Fibroblast of the conjunctiva (primary cell): ENCODE results near the gene KCNJ8.
"Not testable (repeated sequence)": the region's sequence is repeated elsewhere in the genome, so short reads cannot be mapped to it uniquely, and the experiment has no call there.

Experiments used
- DNase-seq: peaks from one replicate; pipeline ENCODE4 v3.0.0-alpha.2; 2010; ENCODE audit warnings: low read depth

KCNJ8 gene

DNA sequence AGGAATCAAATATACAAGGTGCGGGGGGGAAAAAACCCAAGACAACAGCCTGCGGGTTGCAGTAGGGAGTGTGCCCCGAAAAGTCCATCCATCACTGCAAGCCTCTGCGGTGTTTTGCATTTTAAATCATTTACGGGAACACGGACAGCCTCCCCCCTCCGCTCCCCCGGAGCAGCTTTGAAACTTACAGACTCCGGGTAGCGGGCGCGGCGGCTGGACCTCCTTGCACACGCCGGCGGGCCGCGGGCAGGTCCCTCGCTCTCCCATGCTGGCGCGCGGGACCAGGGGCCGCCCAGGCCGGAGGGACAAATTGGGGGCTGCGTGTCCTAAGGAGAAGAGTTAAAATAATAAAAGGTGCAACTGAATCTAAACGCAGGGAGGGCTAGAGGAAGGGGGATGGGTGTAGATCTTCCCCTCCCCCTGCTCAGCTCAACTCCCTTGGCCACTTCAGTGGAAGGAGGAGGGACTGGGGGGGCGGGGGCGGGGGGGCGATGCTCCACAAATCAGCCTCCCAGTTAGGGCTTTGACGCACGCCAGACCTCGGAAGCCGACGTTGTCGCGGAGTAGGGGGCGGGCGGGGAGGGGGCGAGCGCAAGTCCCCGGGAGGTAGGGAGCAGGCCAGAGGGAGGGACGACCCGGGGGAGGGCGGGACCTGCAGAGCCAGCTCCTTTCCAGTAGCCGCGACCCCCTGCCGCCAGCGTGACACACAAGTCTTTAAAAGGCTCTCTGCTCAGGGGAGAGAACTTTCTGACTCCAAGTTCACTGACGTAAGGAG, at the start of gene KCNJ8:
Gene KCNJ8 (minus strand): TSS at position 349 of the 775 bp plus-strand sequence. CDS start 1,090 bp downstream, outside the sequence.
- DNase-seq = no peak

GRCh38 chr12:21823581-21823980, 49.1 kb upstream of the KCNJ8 start:
- no peak for DNase-seq

DNA sequence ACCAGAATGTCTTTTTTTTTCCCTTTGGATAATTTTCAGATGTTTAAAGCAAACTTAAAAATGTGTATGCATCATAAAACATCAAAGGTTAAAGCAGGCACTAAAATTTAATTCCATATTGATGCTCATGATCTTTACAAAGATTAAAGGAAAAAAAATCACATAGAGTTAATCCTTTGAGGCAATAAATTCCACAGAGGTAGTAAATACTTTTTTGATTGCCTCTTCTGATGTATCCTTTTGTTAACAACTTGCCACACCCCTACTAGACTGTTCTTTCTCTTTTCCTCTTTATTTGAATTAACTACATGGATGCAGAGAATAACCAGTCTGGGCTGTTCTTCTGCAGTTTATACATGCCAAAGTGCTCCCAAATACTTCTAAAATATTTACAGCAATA, 45.2 kb upstream of the KCNJ8 start:
- DNase-seq = no peak

- no peak for DNase-seq
These were observed 44.7 kb upstream of the KCNJ8 start for GRCh38 chr12:21819236-21819635.

DNA sequence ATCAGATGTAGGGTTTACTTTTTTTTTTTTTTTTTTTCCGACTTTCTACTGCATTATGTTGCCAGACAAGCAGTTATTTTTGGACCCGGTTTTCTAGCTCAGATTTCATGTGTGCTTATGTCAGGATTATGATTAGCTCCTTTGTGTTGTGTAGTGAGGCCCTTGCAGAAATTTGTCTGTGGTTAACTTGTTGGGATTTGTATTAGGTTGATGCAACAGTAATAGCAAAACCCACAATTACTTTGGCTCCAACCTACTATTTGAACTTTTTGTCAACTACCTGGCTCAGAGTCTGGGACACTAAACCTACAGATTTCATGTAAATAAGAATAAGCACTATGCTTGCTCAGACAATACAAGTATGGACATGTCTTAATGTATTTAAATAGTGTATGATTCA, 44.1 kb upstream of the KCNJ8 start:
- DNase-seq = peak; percentile 57

- no peak for DNase-seq
These were observed 41.0 kb upstream of the KCNJ8 start for GRCh38 chr12:21815306-21816062.

DNA sequence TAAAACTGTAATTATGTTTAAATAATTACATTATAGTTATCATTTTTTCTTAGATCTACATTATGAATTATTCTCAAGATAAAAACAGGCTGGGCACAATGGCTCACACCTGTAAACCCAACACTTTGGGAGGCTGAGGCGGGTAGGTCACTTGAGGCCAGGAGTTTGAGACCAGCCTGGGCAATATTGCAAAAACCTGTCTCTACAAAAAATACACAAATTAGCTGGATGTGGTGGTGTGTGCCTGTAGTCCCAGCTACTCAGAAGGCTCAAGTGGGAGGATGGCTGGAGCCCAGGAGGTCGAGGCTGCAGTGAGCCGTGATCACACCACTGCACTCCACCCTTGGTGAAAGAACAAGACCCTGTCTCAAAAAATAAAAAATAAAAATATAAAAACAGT, 40.3 kb upstream of the KCNJ8 start:
- no peak for DNase-seq

DNA sequence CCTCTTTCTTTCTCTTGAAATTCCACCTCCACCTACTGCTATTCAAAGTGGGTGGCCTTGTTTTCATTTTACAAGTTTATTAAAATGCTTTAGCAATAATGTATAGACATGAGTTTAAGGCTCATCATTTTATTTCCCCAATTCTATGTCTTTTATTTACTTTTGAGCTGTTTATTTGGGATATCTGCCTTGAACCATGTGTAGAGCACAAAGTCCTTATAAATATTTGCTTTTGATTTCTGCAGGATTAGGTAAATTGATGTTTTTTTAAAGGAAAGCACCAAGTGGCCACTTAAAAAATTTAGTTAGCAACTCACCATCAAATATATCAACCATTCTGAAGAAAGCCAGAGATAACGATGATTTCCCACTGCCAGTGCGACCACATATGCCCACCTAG, 39.8 kb upstream of the KCNJ8 start:
- no peak for DNase-seq

DNA sequence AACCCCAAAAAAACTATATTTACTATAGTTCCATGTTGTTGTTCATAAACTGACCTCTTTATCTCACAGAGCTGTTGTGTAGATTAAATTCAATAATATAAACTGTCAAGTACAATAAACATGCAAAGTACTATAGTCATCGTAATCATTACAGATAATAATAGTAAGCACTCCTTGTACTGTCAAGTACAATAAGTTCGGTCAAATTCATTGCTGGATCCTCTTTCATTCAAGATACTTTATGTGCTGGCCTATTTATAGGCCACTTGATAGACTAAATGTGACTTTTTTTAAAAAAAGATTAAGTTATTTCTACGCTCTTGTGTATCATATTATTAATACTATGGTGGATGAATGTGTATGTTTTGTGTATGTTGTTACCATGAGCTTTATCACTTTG, 39.2 kb upstream of the KCNJ8 start:
- DNase-seq = no peak

- no peak for DNase-seq
These were observed 38.6 kb upstream of the KCNJ8 start for GRCh38 chr12:21813125-21813524.

- DNase-seq = not testable (repeated sequence)
These were observed 37.8 kb upstream of the KCNJ8 start for GRCh38 chr12:21812340-21812739.

- no peak for DNase-seq
These were observed 34.6 kb upstream of the KCNJ8 start for GRCh38 chr12:21809100-21809499.

GRCh38 chr12:21806255-21806654, 31.7 kb upstream of the KCNJ8 start:
- no peak for DNase-seq

DNA sequence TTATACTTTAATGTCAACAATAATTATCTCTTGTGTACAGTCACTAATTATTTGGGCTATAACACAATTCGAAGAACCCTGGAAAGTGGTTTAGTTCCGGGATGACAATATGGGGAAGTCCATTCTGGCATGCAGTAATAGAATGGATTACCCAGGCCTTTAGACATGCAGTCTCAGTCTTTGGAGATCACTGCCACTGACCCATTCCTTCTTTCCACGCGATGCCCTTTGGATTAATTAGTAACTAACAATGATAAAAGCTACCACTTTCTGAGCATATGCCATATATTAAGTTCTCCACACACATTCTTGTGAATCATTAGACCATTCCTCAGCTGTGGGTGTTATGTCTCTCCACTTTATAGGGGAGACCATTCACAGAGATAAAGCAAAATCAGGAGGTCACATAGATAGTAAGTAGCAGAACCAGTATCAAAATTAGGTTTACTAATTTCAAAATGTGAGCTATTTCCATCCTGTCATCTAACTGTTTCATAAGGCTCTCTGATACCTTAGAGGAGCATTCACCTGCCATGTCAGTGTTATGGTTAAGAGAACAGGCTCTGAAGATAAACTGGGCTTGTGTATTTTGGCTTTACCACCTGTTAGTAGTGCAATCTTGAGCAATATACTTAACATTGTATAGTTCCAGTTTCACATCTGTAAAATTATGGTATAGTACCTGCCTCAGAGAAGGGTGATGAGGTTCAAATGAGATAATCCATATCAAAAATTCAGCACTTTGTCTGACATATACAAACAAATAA, 27.2 kb upstream of the KCNJ8 start:
- DNase-seq = no peak

GRCh38 chr12:21800011-21800410, 25.5 kb upstream of the KCNJ8 start:
- DNase-seq = no peak

DNA sequence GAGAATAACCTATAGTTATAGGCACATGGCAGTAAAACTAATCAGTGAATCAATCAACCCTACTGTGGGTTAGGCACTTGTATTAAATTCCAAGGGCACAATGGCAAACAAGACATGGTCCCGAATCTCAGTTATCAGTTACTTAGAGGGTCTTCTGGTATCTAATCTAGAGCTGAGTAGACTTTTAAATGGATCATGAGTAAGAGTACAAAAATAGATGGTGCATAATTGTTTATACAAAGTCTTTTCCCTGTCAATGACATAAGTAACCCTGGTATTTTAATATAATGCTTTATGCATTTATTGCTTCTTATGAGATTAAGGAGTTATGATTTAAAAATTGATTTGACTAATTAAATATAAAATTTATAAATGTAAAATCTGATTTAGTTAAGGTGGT, 23.0 kb upstream of the KCNJ8 start:
- no peak for DNase-seq

DNA sequence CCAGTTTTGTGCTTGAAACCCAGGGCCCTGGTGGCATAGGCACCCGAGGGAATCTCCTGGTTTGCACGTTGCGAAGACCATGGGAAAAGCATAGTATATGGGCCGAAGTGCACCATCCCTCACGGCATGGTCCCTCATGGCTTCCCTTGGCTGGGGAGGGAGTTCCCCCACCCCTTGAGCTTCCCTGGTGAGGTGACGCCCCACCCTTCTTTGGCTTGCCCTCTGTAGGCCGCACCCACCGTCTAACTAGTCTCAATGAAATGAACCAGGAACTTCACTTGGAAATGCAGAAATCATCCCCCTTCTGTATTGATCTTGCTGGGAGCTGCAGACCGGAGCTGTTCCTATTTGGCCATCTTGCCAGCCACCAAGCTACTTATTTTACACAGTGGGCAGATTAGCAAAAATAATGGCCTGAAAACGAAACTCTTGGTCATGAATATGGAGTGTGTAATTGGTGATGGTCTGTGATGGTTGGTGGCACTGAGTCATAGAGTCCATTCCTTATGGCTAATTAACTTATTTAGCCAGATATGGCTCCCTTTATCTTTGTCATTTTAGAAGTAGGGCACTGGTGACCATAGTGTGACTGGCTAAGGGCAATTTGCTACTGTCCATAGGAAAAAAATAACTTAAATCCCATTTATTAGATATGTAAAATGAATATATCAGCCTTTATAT, 21.3 kb upstream of the KCNJ8 start:
- no peak for DNase-seq

- not testable (repeated sequence) for DNase-seq
These were observed 20.5 kb upstream of the KCNJ8 start for GRCh38 chr12:21794807-21795595.

DNA sequence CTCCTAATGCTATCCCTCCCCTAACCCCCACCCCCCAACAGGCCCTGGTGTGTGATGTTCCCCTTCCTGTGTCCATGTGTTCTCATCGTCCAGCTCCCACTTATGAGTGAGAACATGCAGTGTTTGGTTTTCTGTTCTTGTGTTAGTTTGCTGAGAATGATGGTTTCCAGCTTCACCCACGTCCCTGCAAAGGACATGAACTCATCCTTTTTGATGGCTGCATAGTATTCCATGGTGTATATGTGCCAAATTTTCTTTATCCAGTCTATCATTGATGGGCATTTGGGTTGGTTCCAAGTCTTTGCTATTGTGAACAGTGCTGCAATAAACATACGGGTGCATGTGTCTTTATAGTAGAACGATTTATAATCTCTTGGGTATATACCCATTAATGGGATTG, 15.2 kb upstream of the KCNJ8 start:
- DNase-seq = not testable (repeated sequence)

DNA sequence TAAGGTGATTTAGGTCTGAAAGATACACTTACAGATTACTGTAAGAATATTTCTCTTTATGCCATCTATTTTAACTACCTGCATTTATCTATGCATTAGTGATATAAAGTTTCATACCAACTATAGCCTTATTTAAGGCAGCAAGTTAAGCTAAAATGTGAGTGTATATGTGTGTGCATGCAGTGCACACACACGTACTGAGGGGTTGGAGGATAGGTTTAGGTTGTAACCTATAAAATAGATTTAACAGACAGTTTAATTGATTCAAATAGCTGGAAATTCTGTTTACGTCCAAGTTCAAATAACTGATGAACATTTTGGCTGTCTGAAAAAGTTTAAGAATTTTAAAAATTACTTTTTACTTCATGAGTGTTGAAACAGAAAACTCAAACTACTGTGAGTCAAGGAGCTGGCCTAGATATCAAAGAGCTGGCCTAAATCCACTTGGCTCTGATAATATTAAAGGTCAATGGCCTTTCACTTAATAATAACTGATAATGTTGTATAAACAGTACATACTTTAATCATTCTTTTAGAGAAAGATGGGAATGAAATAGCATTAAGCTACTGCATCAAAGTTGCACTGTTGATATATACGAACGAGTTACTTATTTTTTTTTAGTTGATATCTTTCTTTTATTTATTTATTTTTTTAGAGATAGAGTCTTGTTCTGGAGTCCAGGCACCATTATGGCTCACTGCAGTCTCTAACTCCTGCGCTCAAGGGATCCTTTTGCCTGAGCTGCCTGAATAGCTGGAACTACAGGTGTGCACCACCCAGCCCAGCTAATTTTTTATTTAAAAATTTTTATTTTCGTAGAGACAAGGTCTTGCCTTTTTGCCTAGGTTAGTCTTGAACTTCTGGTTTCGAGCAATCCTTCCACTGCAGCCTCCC, 13.8 kb upstream of the KCNJ8 start:
- DNase-seq = no peak
